22Rv1 (cell line): Measurements from ENCODE around the gene SLC19A2.

ENCODE experiments used
- CTCF ChIP-seq: fragments of 450-650 bp; IDR thresholded peaks from 2 replicates; pipeline ENCODE4 v1.5.1; 2017; ENCODE audit warnings: mild to moderate bottlenecking
- ZFX ChIP-seq: fragments of 450-650 bp; IDR thresholded peaks from 2 replicates; pipeline ENCODE4 v1.6.1; 2017; ENCODE audit warnings: antibody characterized with exemption, borderline replicate concordance

- TF ChIP-seq CTCF (no peak), ZFX (no peak)
These were observed 27.5 kb upstream of the SLC19A2 start for GRCh38 chr1:169513208-169513607.
